Stimulated activated CD4-positive, alpha-beta T cell treated with anti-CD3 and anti-CD28 coated beads, Interleukin-1b, Interleukin-23, amount 100 ng/mL, for 48 hours (primary cell): Measurements from ENCODE around the gene TNFRSF12A.

Source experiments
- DNase-seq: peaks from one replicate; pipeline ENCODE4 v3.0.0-alpha.2; 2020

Gene TNFRSF12A

GRCh38 chr16:3020247-3020603 lies at the start of gene TNFRSF12A:
TNFRSF12A (plus strand) TSS chr16:3020368; CDS start chr16:3020398, 30 bp downstream.
- peak; percentile 66 for DNase-seq

GRCh38 chr16:2970563-2970962 lies 49.6 kb upstream of the TNFRSF12A start:
- no peak for DNase-seq

- DNase-seq: no peak
Observed at GRCh38 chr16:2971134-2971984, 48.8 kb upstream of the TNFRSF12A start.

- DNase-seq: no peak
Observed at GRCh38 chr16:2971985-2972784, 48.0 kb upstream of the TNFRSF12A start.

GRCh38 chr16:2973093-2973492 lies 47.1 kb upstream of the TNFRSF12A start:
- DNase-seq: no peak

GRCh38 chr16:2973605-2974318 lies 46.4 kb upstream of the TNFRSF12A start:
- DNase-seq: no peak

GRCh38 chr16:2974319-2975056 lies 45.7 kb upstream of the TNFRSF12A start:
- DNase-seq: no peak

- no peak for DNase-seq
Observed at GRCh38 chr16:2975161-2975795, 44.9 kb upstream of the TNFRSF12A start.

- DNase-seq: no peak
Observed at GRCh38 chr16:2976201-2976600, 44.0 kb upstream of the TNFRSF12A start.

- no peak for DNase-seq
Observed at GRCh38 chr16:2976673-2977072, 43.5 kb upstream of the TNFRSF12A start.

GRCh38 chr16:2977440-2977839 lies 42.7 kb upstream of the TNFRSF12A start:
- DNase-seq: no peak

- DNase-seq: peak; percentile 37
Observed at GRCh38 chr16:2979669-2980226, 40.4 kb upstream of the TNFRSF12A start.

- DNase-seq: peak; percentile 93
Observed at GRCh38 chr16:2980227-2981176, 39.7 kb upstream of the TNFRSF12A start, which contains the start of gene PKMYT1. PKMYT1 (minus strand) TSS chr16:2980446; CDS start chr16:2979657, 789 bp downstream.

GRCh38 chr16:2981177-2981898 lies 38.8 kb upstream of the TNFRSF12A start:
- DNase-seq: no peak

GRCh38 chr16:2981899-2982250 lies 38.3 kb upstream of the TNFRSF12A start:
- DNase-seq: no peak

- no peak for DNase-seq
Observed at GRCh38 chr16:2982402-2982801, 37.8 kb upstream of the TNFRSF12A start.

- peak; percentile 82 for DNase-seq
Observed at GRCh38 chr16:2983706-2984136, 36.4 kb upstream of the TNFRSF12A start.

GRCh38 chr16:2985462-2985861 lies 34.7 kb upstream of the TNFRSF12A start:
- no peak for DNase-seq

- no peak for DNase-seq
Observed at GRCh38 chr16:2985893-2986355, 34.2 kb upstream of the TNFRSF12A start.
